Uterus (tissue), 2 donors: ENCODE data around the gene DRD4.

ENCODE experiments used
- CTCF ChIP-seq, 4 experiments: fragments of 200-600 bp in 2 of 4; fragments of 450-650 bp in 2 of 4; sonication (generic) in 2 of 4; IDR thresholded peaks; one replicate each; pipeline ENCODE4 v1.5.1; 2016 to 2019; ENCODE audit warnings: antibody characterized with exemption in 4 of 4, mild to moderate bottlenecking in 2 of 4, moderate library complexity in 1 of 4
- POLR2A ChIP-seq, 2 donors: fragments of 450-650 bp; IDR thresholded peaks; one replicate each; pipeline ENCODE4 v1.6.1; 2016; ENCODE audit warnings: antibody characterized with exemption in 2 of 2, mild to moderate bottlenecking in 1 of 2, moderate library complexity in 1 of 2

- TF ChIP-seq CTCF (IDR thresholded peaks at IDR 0.05) (no peak), POLR2A (IDR thresholded peaks at IDR 0.05) (no peak)
Measured at GRCh38 chr11:612961-613300, 24.1 kb upstream of the DRD4 start.
